ENCODE results near the gene NAA30.
A peak's percentile ranks its signal among the peaks of the same experiment; 100 is the strongest.

NAA30 gene

DNA sequence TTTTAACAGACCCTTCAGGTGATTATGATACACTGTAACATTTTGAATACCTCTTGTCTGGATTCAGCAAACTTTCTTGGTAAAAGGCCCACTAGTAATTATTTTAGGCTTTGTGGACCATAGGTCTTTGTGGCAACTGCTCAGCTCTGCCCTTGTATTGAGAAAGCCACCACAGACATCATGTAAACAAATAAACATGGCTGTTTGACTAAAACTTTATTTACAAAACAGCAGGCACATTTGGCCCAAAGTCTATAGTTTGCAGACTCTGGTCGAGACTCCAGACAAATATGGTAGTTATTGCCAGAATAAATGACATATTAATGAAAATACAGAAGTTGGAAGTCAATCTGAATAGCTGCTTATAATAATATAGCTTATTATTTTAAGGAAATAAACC, 18.2 kb downstream of the NAA30 start:
- TF ChIP-seq GATA1 (IDR thresholded peaks at IDR 0.05; ENCODE audit: low read depth, low read length) (no peak), POLR2A (IDR thresholded peaks at IDR 0.05; ENCODE audit: low read length) (no peak)

DNA sequence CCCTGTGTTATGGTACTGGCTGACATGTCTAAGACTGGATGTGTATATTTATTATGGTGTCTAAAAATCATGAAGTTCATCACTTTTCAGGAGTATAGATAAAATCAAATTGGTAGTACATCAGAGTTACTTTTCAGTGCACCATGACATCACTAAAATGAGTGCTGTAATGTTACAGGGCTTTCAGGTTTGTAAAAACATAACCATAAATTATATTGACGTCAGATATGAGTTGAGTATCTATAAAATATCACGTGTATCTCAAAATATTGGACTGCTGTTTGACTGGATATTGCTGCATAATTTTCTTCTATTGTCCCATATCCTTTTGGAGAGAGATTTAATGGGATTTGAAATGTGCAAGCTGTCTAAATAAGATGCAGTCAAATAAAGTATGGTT, 22.0 kb downstream of the NAA30 start:
- no peak for TF ChIP-seq POLR2A (IDR thresholded peaks at IDR 0.05; ENCODE audit: low read length)
- TF ChIP-seq GATA1 (IDR thresholded peaks at IDR 0.05; ENCODE audit: low read depth, low read length): no peak
- no peak for DNase-seq

More for the DNA sequence above, 18.2 kb downstream of the NAA30 start:
- DNase-seq: no peak

GRCh38 chr14:57413849-57414248, 23.5 kb downstream of the NAA30 start:
- no peak for TF ChIP-seq POLR2A (IDR thresholded peaks at IDR 0.05; ENCODE audit: low read length)
- TF ChIP-seq GATA1 (IDR thresholded peaks at IDR 0.05; ENCODE audit: low read depth, low read length): no peak
- DNase-seq: peak; percentile 12 to 68

DNA sequence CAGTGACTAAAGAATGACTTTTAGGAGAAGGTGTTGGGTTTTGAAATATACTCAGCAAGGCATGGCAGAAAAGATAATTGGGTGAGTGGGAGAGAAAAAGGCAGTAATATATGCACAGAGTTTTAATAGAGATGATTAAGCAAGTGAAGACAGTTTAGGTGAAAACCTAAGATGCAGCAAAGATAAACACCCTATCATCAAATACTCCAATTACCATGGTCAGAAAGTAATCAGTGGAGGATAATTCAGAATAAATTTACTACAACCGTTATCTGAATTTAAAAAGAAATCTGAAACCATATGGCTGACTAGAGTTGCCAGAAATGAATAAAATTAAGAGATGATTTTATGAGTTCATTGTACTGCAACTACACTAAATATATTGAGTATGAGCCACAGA, 26.8 kb downstream of the NAA30 start:
- DNase-seq: no peak
- TF ChIP-seq POLR2A (IDR thresholded peaks at IDR 0.05; ENCODE audit: low read length): no peak
- TF ChIP-seq GATA1 (IDR thresholded peaks at IDR 0.05; ENCODE audit: low read depth, low read length): no peak

GRCh38 chr14:57418999-57419398, 28.6 kb downstream of the NAA30 start:
- TF ChIP-seq POLR2A (IDR thresholded peaks at IDR 0.05; ENCODE audit: low read length) (no peak), GATA1 (IDR thresholded peaks at IDR 0.05; ENCODE audit: low read depth, low read length) (no peak)
- DNase-seq: no peak

DNA sequence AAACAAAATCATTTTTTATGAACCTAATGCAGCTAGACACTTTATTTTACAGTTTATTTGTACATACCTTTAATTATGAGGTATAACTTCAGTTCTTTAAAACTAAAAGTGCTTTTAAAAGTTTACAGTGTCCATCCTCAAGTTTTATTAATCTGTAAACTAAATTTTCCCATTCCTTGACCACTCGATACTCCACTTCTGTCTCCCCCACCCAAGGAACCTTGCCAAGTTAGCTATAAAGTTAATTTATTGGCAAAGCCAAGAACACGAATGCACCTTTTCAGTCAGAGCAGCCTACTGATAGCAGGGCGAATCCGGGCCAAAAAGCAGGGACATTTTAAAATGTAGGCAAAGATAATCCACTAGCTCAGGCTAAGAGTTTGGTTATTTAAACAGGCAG, 29.6 kb downstream of the NAA30 start:
- TF ChIP-seq GATA1 (IDR thresholded peaks at IDR 0.05; ENCODE audit: low read depth, low read length) (no peak), POLR2A (IDR thresholded peaks at IDR 0.05; ENCODE audit: low read length) (no peak)
- DNase-seq: no peak

GRCh38 chr14:57420986-57421385, 30.6 kb downstream of the NAA30 start:
- TF ChIP-seq POLR2A (IDR thresholded peaks at IDR 0.05; ENCODE audit: low read length): no peak
- TF ChIP-seq GATA1 (IDR thresholded peaks at IDR 0.05; ENCODE audit: low read depth, low read length): no peak
- DNase-seq: no peak

GRCh38 chr14:57435923-57436322, 45.5 kb downstream of the NAA30 start:
- no peak for TF ChIP-seq POLR2A (IDR thresholded peaks at IDR 0.05; ENCODE audit: low read length)
- no peak for TF ChIP-seq GATA1 (IDR thresholded peaks at IDR 0.05; ENCODE audit: low read depth, low read length)

DNA sequence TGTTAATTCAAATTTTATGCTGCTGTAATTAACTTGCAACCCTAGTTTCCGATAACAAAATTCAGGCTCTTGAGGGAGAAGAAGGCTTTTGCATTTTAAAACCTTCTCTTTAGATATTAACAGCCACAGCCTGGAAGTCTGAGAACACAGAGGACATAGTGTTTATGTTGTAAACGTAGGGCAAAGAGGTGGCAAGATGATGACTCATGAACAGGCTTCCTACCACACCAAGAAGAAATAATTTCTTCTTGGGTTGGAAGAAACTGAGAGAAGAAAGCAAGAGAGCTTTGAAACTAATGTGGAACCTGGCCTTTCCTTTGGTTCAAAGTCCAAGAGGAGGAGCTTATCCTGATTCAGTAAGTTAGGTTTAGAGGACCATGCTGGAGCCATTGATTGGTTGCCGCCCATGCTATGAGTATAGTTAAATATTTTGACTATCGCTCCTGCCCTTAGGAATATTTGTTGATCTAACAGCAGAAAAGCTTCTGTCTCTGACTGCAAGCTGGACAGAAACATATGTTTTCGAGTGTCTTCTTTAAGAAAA, 71.5 kb downstream of the NAA30 start:
- TF ChIP-seq GATA1 (IDR thresholded peaks at IDR 0.05; ENCODE audit: low read depth, low read length) (no peak), POLR2A (IDR thresholded peaks at IDR 0.05; ENCODE audit: low read length) (no peak)
- DNase-seq: no peak

More at GRCh38 chr14:57435923-57436322, 45.5 kb downstream of the NAA30 start:
- no peak for DNase-seq

DNA sequence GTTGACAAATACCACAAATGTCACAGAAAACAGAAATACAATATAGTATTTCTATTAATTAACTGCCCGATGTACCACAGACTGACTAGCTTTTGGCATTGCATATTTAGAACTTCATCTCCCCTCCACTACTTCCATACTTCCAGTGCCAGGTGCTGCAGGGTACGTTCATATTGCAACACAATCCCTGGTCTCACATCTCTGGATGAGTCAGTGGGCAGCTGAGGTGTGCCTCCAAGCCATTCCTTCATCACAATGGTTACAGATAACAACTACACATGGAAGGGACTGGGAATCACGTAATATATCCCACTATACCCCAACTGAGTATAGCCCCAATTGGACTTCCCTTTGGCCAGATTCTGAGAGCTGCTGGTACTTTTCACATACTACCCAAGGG, 72.2 kb downstream of the NAA30 start:
- TF ChIP-seq POLR2A (IDR thresholded peaks at IDR 0.05; ENCODE audit: low read length) (no peak), GATA1 (IDR thresholded peaks at IDR 0.05; ENCODE audit: low read depth, low read length) (no peak)
- DNase-seq: no peak

- no peak for TF ChIP-seq GATA1 (IDR thresholded peaks at IDR 0.05; ENCODE audit: low read depth, low read length)
- DNase-seq: no peak
Observed at GRCh38 chr14:57464008-57464730, 73.8 kb downstream of the NAA30 start.
